ENCODE data around the gene CDON.

GRCh38 chr11:125999234-125999880 is 63.3 kb downstream of the CDON start:
- TF ChIP-seq EZH2phosphoT487 (IDR thresholded peaks at IDR 0.05), result no peak
- no peak for TF ChIP-seq EZH2 (IDR thresholded peaks at IDR 0.05)
